Neuron (in vitro differentiated cells): ENCODE data around the gene HFM1.
A peak's percentile ranks its signal among the peaks of the same experiment; 100 is the strongest.
"Not testable (repeated sequence)": the region's sequence is repeated elsewhere in the genome, so short reads cannot be mapped to it uniquely, and the experiment has no call there.

Source experiments
- H2AFZ ChIP-seq: one replicate; pipeline ENCODE4 v1.6.1; 2013; ENCODE audit warnings: low read depth, mild to moderate bottlenecking, inconsistent platforms, low read length, moderate library complexity
- H3K27me3 ChIP-seq: one replicate; pipeline ENCODE4 v1.6.1; 2013; ENCODE audit warnings: low read length; ENCODE audit not compliant: insufficient read depth
- H3K36me3 ChIP-seq: one replicate; pipeline ENCODE4 v1.6.1; 2013; ENCODE audit warnings: low read length; ENCODE audit not compliant: insufficient read depth
- H3K4me1 ChIP-seq: one replicate; pipeline ENCODE4 v1.6.1; 2013; ENCODE audit warnings: low read length; ENCODE audit not compliant: insufficient read depth
- H3K4me3 ChIP-seq: 2 replicates; pipeline ENCODE4 v1.5.1; 2013; ENCODE audit warnings: mild to moderate bottlenecking, low read length, moderate library complexity
- H3K9me3 ChIP-seq: one replicate; pipeline ENCODE4 v1.6.1; 2013; ENCODE audit warnings: low read length

The HFM1 gene

GRCh38 chr1:91404151-91405012, at the start of gene HFM1:
TSS of gene HFM1 (minus strand) at chr1:91404837. CDS start at chr1:91401082, 3,755 bp downstream.
- H3K27me3 ChIP-seq = no peaks in the 10 kb centered on the region
- no peaks in the 10 kb centered on the region for H3K36me3 ChIP-seq
- no peaks in the 10 kb centered on the region for H3K9me3 ChIP-seq
- peak within 1 kb of the TSS; percentile 79 for H2AFZ ChIP-seq
- peaks cover 20% of the 10 kb centered on the region for H3K4me1 ChIP-seq
- H3K4me3 ChIP-seq = peak within 1 kb of the TSS; percentile 100

GRCh38 chr1:91454136-91454535, 49.5 kb upstream of the HFM1 start:
- Histone ChIP-seq H2AFZ (no peak overlapping the region), H3K4me3 (no peak overlapping the region), H3K36me3 (no peaks in the 10 kb centered on the region), H3K4me1 (no peaks in the 10 kb centered on the region), H3K27me3 (no peaks in the 10 kb centered on the region), H3K9me3 (no peaks in the 10 kb centered on the region)

- Histone ChIP-seq H2AFZ (no peak overlapping the region), H3K4me3 (no peak overlapping the region), H3K36me3 (no peaks in the 10 kb centered on the region), H3K27me3 (no peaks in the 10 kb centered on the region), H3K9me3 (no peaks in the 10 kb centered on the region), H3K4me1 (no peaks in the 10 kb centered on the region)
Measured at GRCh38 chr1:91450260-91450659, 45.6 kb upstream of the HFM1 start.

GRCh38 chr1:91447782-91448181, 43.1 kb upstream of the HFM1 start:
- not testable (repeated sequence) for H3K27me3 ChIP-seq, H3K36me3 ChIP-seq, H3K4me3 ChIP-seq, H2AFZ ChIP-seq, H3K9me3 ChIP-seq, H3K4me1 ChIP-seq

- H3K4me3 ChIP-seq, H3K27me3 ChIP-seq: not testable (repeated sequence)
Measured at GRCh38 chr1:91441980-91442379, 37.3 kb upstream of the HFM1 start.

GRCh38 chr1:91440847-91441246, 36.2 kb upstream of the HFM1 start:
- no peaks in the 10 kb centered on the region for H3K27me3 ChIP-seq

More at GRCh38 chr1:91441980-91442379, 37.3 kb upstream of the HFM1 start:
- H3K9me3 ChIP-seq, H3K4me1 ChIP-seq, H3K36me3 ChIP-seq, H2AFZ ChIP-seq: not testable (repeated sequence)

GRCh38 chr1:91439016-91439415, 34.4 kb upstream of the HFM1 start:
- H3K4me1 ChIP-seq = no peaks in the 10 kb centered on the region
- H3K36me3 ChIP-seq = no peaks in the 10 kb centered on the region
- H2AFZ ChIP-seq = no peak overlapping the region
- H3K4me3 ChIP-seq = no peak overlapping the region
- H3K27me3 ChIP-seq = no peaks in the 10 kb centered on the region
- H3K9me3 ChIP-seq = no peaks in the 10 kb centered on the region

More at GRCh38 chr1:91440847-91441246, 36.2 kb upstream of the HFM1 start:
- Histone ChIP-seq H2AFZ (no peak overlapping the region), H3K36me3 (no peaks in the 10 kb centered on the region), H3K4me1 (no peaks in the 10 kb centered on the region), H3K4me3 (no peak overlapping the region), H3K9me3 (no peaks in the 10 kb centered on the region)

- Histone ChIP-seq H2AFZ (no peak overlapping the region), H3K4me1 (no peaks in the 10 kb centered on the region), H3K4me3 (no peak overlapping the region), H3K27me3 (no peaks in the 10 kb centered on the region), H3K9me3 (no peaks in the 10 kb centered on the region), H3K36me3 (no peaks in the 10 kb centered on the region)
Measured at GRCh38 chr1:91428182-91428798, 23.7 kb upstream of the HFM1 start.

GRCh38 chr1:91427741-91428140, 23.1 kb upstream of the HFM1 start:
- Histone ChIP-seq H3K9me3 (no peaks in the 10 kb centered on the region), H3K4me1 (no peaks in the 10 kb centered on the region), H3K36me3 (no peaks in the 10 kb centered on the region), H3K4me3 (no peak overlapping the region), H3K27me3 (no peaks in the 10 kb centered on the region), H2AFZ (no peak overlapping the region)

- H3K4me3 ChIP-seq, H3K27me3 ChIP-seq, H3K36me3 ChIP-seq, H2AFZ ChIP-seq, H3K9me3 ChIP-seq, H3K4me1 ChIP-seq: not testable (repeated sequence)
Measured at GRCh38 chr1:91422523-91422922, 17.9 kb upstream of the HFM1 start.

- no peak overlapping the region for H2AFZ ChIP-seq
- no peaks in the 10 kb centered on the region for H3K36me3 ChIP-seq
- H3K27me3 ChIP-seq = peaks cover 10% of the 10 kb centered on the region
- H3K9me3 ChIP-seq = no peaks in the 10 kb centered on the region
- H3K4me1 ChIP-seq = no peaks in the 10 kb centered on the region
- no peak overlapping the region for H3K4me3 ChIP-seq
Measured at GRCh38 chr1:91412371-91412770, 7.7 kb upstream of the HFM1 start.

GRCh38 chr1:91406773-91407389, 2.2 kb upstream of the HFM1 start:
- Histone ChIP-seq H2AFZ (no peak overlapping the region), H3K4me3 (no peak overlapping the region), H3K36me3 (no peaks in the 10 kb centered on the region), H3K9me3 (no peaks in the 10 kb centered on the region), H3K27me3 (peaks cover 9% of the 10 kb centered on the region), H3K4me1 (peaks cover 11% of the 10 kb centered on the region)

GRCh38 chr1:91402023-91402422, 2.6 kb downstream of the HFM1 start:
- no peak overlapping the region for H3K4me3 ChIP-seq
- H3K36me3 ChIP-seq = peaks cover 3% of the 10 kb centered on the region
- no peaks in the 10 kb centered on the region for H3K9me3 ChIP-seq
- H2AFZ ChIP-seq = no peak overlapping the region
- H3K4me1 ChIP-seq = peaks cover 20% of the 10 kb centered on the region
- H3K27me3 ChIP-seq = no peaks in the 10 kb centered on the region
